Endothelial cell of umbilical vein (primary cell): ENCODE data around the gene ANXA4. TPM values are rescaled to one million over a fixed set of nuclear protein-coding genes. Genes with fewer than 3 reads are reported as not detected.

ENCODE experiments used
- BruUV-seq: library from RNA; stranded (reverse); fragments of 400-500 nt; replicated peaks from 2 replicates; lab custom pipeline; 2021; lab: Mats Ljungman, UMichigan
- CTCF ChIA-PET: fragments of 300-600, 350-600 bp; sonication (Branson Sonifier 250); formaldehyde crosslinking; loops from one replicate; lab custom pipeline; 2021; ENCODE audit warnings: antibody characterized with exemption, inconsistent platforms; lab: Charles Lee
- POLR2A ChIA-PET: fragments of 300-600, 350-600 bp; sonication (Branson Sonifier 250); formaldehyde crosslinking; loops from one replicate; lab custom pipeline; 2021; ENCODE audit warnings: antibody characterized with exemption, inconsistent platforms; lab: Charles Lee
- DNase-seq: peaks from one replicate; pipeline ENCODE4 v3.0.0-alpha.2; 2011; ENCODE audit warnings: low read depth, low spot score
- FAIRE-seq: peaks from 2 replicates; lab custom pipeline; 2011; peaks lifted over from hg19 to GRCh38; lab: Jason Lieb, UNC
- H2AFZ ChIP-seq: 2 replicates; pipeline ENCODE4 v1.6.0; 2012; ENCODE audit warnings: low read depth, low read length, control low read depth, inconsistent platforms
- H3K27ac ChIP-seq: 2 replicates; pipeline ENCODE4 v1.5.1; 2011; ENCODE audit warnings: low read depth, mild to moderate bottlenecking, control low read depth, low read length, moderate library complexity; ENCODE audit not compliant: insufficient read depth
- H3K27me3 ChIP-seq, 2 experiments: 2 replicates each; pipeline versions ENCODE4 v1.6.0 to v1.6.1; 2011; ENCODE audit warnings: low read length in 2 of 2, mixed read lengths in 1 of 2; ENCODE audit not compliant: control insufficient read depth in 2 of 2, insufficient read depth in 2 of 2
- H3K36me3 ChIP-seq, 2 experiments: 2 replicates in 1 of 2; 3 replicates in 1 of 2; pipeline ENCODE4 v1.5.1; 2011; ENCODE audit warnings: low read length in 2 of 2, mild to moderate bottlenecking in 1 of 2, moderate library complexity in 1 of 2; ENCODE audit not compliant: control insufficient read depth in 2 of 2, insufficient read depth in 2 of 2; ENCODE audit errors: extremely low read depth in 1 of 2
- H3K4me1 ChIP-seq: 3 replicates; pipeline ENCODE4 v1.5.1; 2011; ENCODE audit warnings: mild to moderate bottlenecking, low read length; ENCODE audit not compliant: control insufficient read depth, insufficient read depth; ENCODE audit errors: extremely low read depth
- H3K4me2 ChIP-seq: 2 replicates; pipeline ENCODE4 v1.6.1; 2011; ENCODE audit warnings: low read length, control low read depth, mixed read lengths; ENCODE audit not compliant: insufficient read depth
- H3K4me3 ChIP-seq, 3 experiments: fragments of 200-600 bp in 1 of 3; sonication (generic), shearing (Covaris generic) in 1 of 3; replicated peaks in 1 of 3; 2 replicates each; pipeline ENCODE4 v1.5.1; 2011 to 2016; ENCODE audit warnings: control low read depth in 3 of 3, low read length in 3 of 3, mild to moderate bottlenecking in 2 of 3, inconsistent platforms in 1 of 3, low read depth in 1 of 3, moderate library complexity in 1 of 3; ENCODE audit not compliant: insufficient read depth in 1 of 3
- H3K79me2 ChIP-seq: 2 replicates; pipeline ENCODE4 v1.6.0; 2012; ENCODE audit warnings: low read length, inconsistent platforms; ENCODE audit not compliant: control insufficient read depth, insufficient read depth
- H3K9ac ChIP-seq: replicated peaks from 2 replicates; pipeline ENCODE3; 2011; ENCODE audit warnings: low read length, control low read depth; ENCODE audit not compliant: insufficient read depth; ENCODE audit errors: extremely low read depth
- H3K9me1 ChIP-seq: replicated peaks from 3 replicates; pipeline ENCODE4 v1.6.0; 2011; ENCODE audit warnings: mild to moderate bottlenecking, low read length; ENCODE audit not compliant: control insufficient read depth, insufficient read depth; ENCODE audit errors: extremely low read depth
- H3K9me3 ChIP-seq: replicated peaks from 2 replicates; pipeline ENCODE4 v1.5.1; 2012; ENCODE audit warnings: low read length, inconsistent platforms; ENCODE audit not compliant: control insufficient read depth, insufficient read depth
- H4K20me1 ChIP-seq: replicated peaks from 2 replicates; pipeline ENCODE3; 2011; ENCODE audit warnings: mild to moderate bottlenecking, low read length; ENCODE audit not compliant: control insufficient read depth, insufficient read depth; ENCODE audit errors: extremely low read depth
- CTCF ChIP-seq, 2 donors: IDR thresholded peaks; 1 replicate in 1 of 2; 2 replicates in 1 of 2; pipeline ENCODE4 v1.5.1; 2011; ENCODE audit warnings: low read length in 2 of 2, mild to moderate bottlenecking in 2 of 2, moderate library complexity in 2 of 2, control low read depth in 1 of 2, inconsistent platforms in 1 of 2, low read depth in 1 of 2; ENCODE audit not compliant: insufficient read depth in 1 of 2; ENCODE audit errors: extremely low read depth in 1 of 2
- EZH2 ChIP-seq: IDR thresholded peaks from 2 replicates; pipeline ENCODE4 v1.6.1; 2012; ENCODE audit warnings: borderline replicate concordance, low read depth, mild to moderate bottlenecking, moderate library complexity, low read length, inconsistent platforms; ENCODE audit not compliant: severe bottlenecking
- FOS ChIP-seq: IDR thresholded peaks from 2 replicates; pipeline ENCODE4 v1.6.1; 2011; ENCODE audit warnings: mild to moderate bottlenecking, low read length, moderate library complexity, borderline replicate concordance; ENCODE audit not compliant: insufficient read depth
- GATA2 ChIP-seq: IDR thresholded peaks from 2 replicates; pipeline ENCODE4 v1.7.0; 2011; ENCODE audit warnings: low read depth, mild to moderate bottlenecking, moderate library complexity, mixed read lengths, low read length; ENCODE audit not compliant: insufficient read length, insufficient read depth
- MYC ChIP-seq: IDR thresholded peaks from one replicate; pipeline ENCODE4 v1.6.1; 2011; ENCODE audit warnings: mild to moderate bottlenecking, low read depth, low read length
- POLR2AphosphoS5 ChIP-seq: IDR thresholded peaks from 2 replicates; pipeline ENCODE4 v1.6.1; 2012; ENCODE audit warnings: low read depth, mild to moderate bottlenecking, control low read depth, low read length, moderate library complexity; ENCODE audit not compliant: insufficient read depth
- dilution Hi-C: fragments of 300-500 bp; cut with MboI; formaldehyde crosslinking; loops from one replicate; pipeline ENCODE4 v1.15.0; 2019; ENCODE audit warnings: low sequenced_read_pairs; ENCODE audit not compliant: extremely low pct_ligation_motif_present
- intact Hi-C: fragments of 100-400 bp; cut with micrococcal nuclease; formaldehyde crosslinking; loops from one replicate; pipeline ENCODE4 v1.10.0; 2022
- polyA plus RNA-seq, 4 experiments: library from polyadenylated mRNA; depleted of rRNA in 3 of 4; stranded (reverse) in 3 of 4; unstranded in 1 of 4; fragments of >200 nt; gene quantifications; 2 replicates each; pipeline versions ENCODE4 v1.2.1 to v1.2.3, GENCODE V29; 2011 to 2012; ENCODE audit warnings: missing spikeins in 1 of 4
- total RNA-seq: library from RNA; stranded (reverse); gene quantifications from 2 replicates; pipeline ENCODE4 v1.2.3, GENCODE V29; 2021
- TF ChIP-seq, protein P1 (sequence below): IDR thresholded peaks from 2 replicates; pipeline ENCODE4 v1.6.1; 2011; ENCODE audit not compliant: insufficient read depth, insufficient read length

Gene ANXA4
- total and polyA plus RNA-seq, 2 donors (not counting 3 experiments of a cell fraction or from before 2014, with no cell fraction given) = 29.4 to 79.6 TPM

DNA sequence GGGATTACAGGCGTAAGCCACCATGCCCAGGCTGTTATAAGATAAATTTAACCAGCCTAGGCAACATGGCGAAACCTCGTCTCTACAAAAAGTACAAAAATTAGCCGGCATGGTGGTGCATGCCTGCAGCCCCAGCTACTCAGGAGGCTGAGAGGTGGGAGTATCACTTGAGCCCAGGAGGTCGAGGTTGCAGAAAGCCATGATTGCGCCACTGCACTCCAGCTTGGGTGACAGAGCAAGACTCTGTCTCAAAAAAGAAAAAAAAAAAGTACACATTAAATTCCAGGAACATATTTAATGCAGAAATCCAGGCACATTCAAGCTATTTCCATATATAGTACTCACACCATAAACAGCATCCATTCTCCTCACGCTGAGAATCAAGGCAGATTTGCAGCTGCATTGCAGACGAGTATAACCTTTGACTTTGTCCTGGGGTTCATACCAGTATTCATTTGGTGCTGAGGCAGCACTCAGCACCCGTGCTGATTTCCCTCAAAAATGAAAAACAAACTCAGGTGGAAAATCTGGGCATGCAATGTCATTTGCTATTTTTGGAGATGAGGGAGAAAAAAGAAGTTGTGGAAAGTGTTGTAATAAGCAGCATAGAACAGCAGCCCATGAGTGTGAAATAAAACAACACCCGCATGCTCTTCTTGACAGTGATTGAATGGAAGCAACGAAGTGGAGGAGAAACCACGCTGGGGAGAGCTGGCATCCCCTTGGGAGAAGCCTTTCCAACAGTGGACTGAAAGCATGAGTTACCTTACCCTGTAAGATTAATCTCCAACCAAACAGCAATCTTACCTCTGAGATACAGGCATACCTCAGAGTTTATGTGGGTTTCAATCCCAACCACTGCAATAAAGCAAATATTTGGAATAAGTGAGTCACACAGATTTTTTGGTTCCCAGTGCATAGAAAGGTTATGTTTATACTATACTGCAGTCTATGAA lies 46.8 kb upstream of the ANXA4 start:
- Histone ChIP-seq H3K9me1 (no peaks in the 10 kb centered on the region), H3K4me3 (no peak overlapping the region), H3K27me3 (no peaks in the 10 kb centered on the region), H3K79me2 (no peaks in the 10 kb centered on the region), H3K27ac (no peak overlapping the region), H4K20me1 (no peaks in the 10 kb centered on the region), H3K4me2 (no peak overlapping the region), H3K4me1 (no peaks in the 10 kb centered on the region), H3K9me3 (no peaks in the 10 kb centered on the region), H3K9ac (no peak overlapping the region), H3K36me3 (no peaks in the 10 kb centered on the region), H2AFZ (no peak overlapping the region)
- dilution Hi-C loops = no loop called here
- intact Hi-C loops = no loop called here
- no TSS peak for BruUV-seq
- no peak for FAIRE-seq
- ChIA-PET POLR2A (no interaction called here), CTCF (interaction anchor here (3.7 kb wide), 1 partner anchor 29 kb away, joined by 17 read pairs; no protein-coding TSS in a partner anchor)
- DNase-seq = no peak
- TF ChIP-seq MYC (no peak), CTCF (IDR thresholded peaks at IDR 0.05; ENCODE audit: extremely low read depth in 1 of 2, insufficient read depth in 1 of 2, low read depth in 1 of 2, low read length in 2 of 2) (no peak), EZH2 (no peak), GATA2 (no peak), FOS (no peak), POLR2AphosphoS5 (no peak)
- TF ChIP-seq, protein P1, sequence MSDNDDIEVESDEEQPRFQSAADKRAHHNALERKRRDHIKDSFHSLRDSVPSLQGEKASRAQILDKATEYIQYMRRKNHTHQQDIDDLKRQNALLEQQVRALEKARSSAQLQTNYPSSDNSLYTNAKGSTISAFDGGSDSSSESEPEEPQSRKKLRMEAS = no peak
